ENCODE results near the gene HGFAC. TPM values are rescaled to one million over a fixed set of nuclear protein-coding genes. Genes with fewer than 3 reads are reported as not detected.

HGFAC gene
- total and polyA plus RNA-seq, 10 of the 15 experiments (the other 5 are each of a cell fraction or from before 2014, with no cell fraction given) = 0.38 TPM; not detected in 9

GRCh38 chr4:3449047-3449573 is 7.3 kb downstream of the HGFAC start:
- POLR2A ChIA-PET = no interaction called here
- WGBS (ENCODE audit: insufficient coverage, insufficient replicate concordance, low lambda C conversion rate, missing lambda C conversion rate) = 56% methylated on average over 12 of the region's 21 CpGs
- CTCF ChIA-PET = interaction anchor here (1.0 kb wide), 1 partner anchor 103 kb away, joined by 3 read pairs; no protein-coding TSS in a partner anchor
- no peak for TF ChIP-seq ZNF384 (IDR thresholded peaks at IDR 0.05; ENCODE audit: borderline replicate concordance, low read depth, low read length)
- TF ChIP-seq KDM1A (IDR thresholded peaks at IDR 0.05; ENCODE audit: borderline replicate concordance) = no peak
- no peak for TF ChIP-seq CREM (IDR thresholded peaks at IDR 0.05; ENCODE audit: low read depth)
- no peak for TF ChIP-seq STAT1 (conservative IDR thresholded peaks at IDR 0.05)
- no peak for TF ChIP-seq POLR2AphosphoS5 (IDR thresholded peaks at IDR 0.05; ENCODE audit: low read length)
- TF ChIP-seq BACH1 (IDR thresholded peaks at IDR 0.05; ENCODE audit: borderline replicate concordance) = no peak
- no peak for TF ChIP-seq PAX8 (IDR thresholded peaks at IDR 0.05)
- TF ChIP-seq HCFC1 (IDR thresholded peaks at IDR 0.05; ENCODE audit: low read length) = no peak
- TF ChIP-seq ELK1 (IDR thresholded peaks at IDR 0.05; ENCODE audit: low read depth, low read length) = no peak
- no peak for TF ChIP-seq CBX3 (IDR thresholded peaks at IDR 0.05; ENCODE audit: borderline replicate concordance, low read depth)
- no peak for TF ChIP-seq E2F4 (IDR thresholded peaks at IDR 0.05; ENCODE audit: low read depth, low read length)
- no peak for TF ChIP-seq CHD1 (IDR thresholded peaks at IDR 0.05; ENCODE audit: low read depth, low read length)
- TF ChIP-seq HDAC2 (IDR thresholded peaks at IDR 0.05) = no peak
- no peak for TF ChIP-seq HDAC6 (IDR thresholded peaks at IDR 0.05; ENCODE audit: unreplicated experiment)
- TF ChIP-seq MTA2 (IDR thresholded peaks at IDR 0.05; ENCODE audit: low read depth) = no peak
- TF ChIP-seq RB1 (IDR thresholded peaks at IDR 0.05; ENCODE audit: borderline replicate concordance) = no peak
- TF ChIP-seq NFYB (IDR thresholded peaks at IDR 0.05; ENCODE audit: insufficient read depth, low read depth, low read length) = no peak
- TF ChIP-seq MXI1 (IDR thresholded peaks at IDR 0.05; ENCODE audit: low read depth, low read length) = no peak
- intact Hi-C loops (cut with micrococcal nuclease; ENCODE audit: unreplicated experiment) (no loop called here), in situ Hi-C loops (cut with MboI) (loop anchor here (5.0 to 10.0 kb wide), 2 partner anchors 102 to 344 kb away; no protein-coding TSS in a partner anchor)
- no peak for FAIRE-seq
- Histone ChIP-seq H3K27ac (ENCODE audit: control insufficient read depth, insufficient read depth) (no peak overlapping the region), H3K4me2 (ENCODE audit: control insufficient read depth, insufficient read depth) (no peak overlapping the region), H3K79me2 (ENCODE audit: control insufficient read depth, insufficient read depth, low read length) (no peaks in the 10 kb centered on the region), H3K9me3 (replicated peaks; ENCODE audit: control insufficient read depth, insufficient read depth, low read length) (no peaks in the 10 kb centered on the region), H4K20me1 (ENCODE audit: control insufficient read depth, insufficient read depth) (no peaks in the 10 kb centered on the region), H2AFZ (ENCODE audit: control insufficient read depth, low read depth, low read length) (no peak overlapping the region), H3K9ac (ENCODE audit: control insufficient read depth, insufficient read depth, low read length) (no peak overlapping the region), H3K4me1 (ENCODE audit: control insufficient read depth, insufficient read depth, low read length) (no peaks in the 10 kb centered on the region), H3K4me3 (no peak overlapping the region), H3K36me3 (ENCODE audit: control insufficient read depth in 2 of 2, insufficient read depth in 2 of 2, low read length in 1 of 2) (no peaks in the 10 kb centered on the region), H3K27me3 (replicated peaks in 1 of 2; ENCODE audit: control insufficient read depth in 2 of 2, insufficient read depth in 2 of 2, low read length in 1 of 2) (no peaks in the 10 kb centered on the region)
- RAD21 ChIA-PET (ENCODE audit: unreplicated experiment) = no interaction called here
- SMC1A ChIA-PET (ENCODE audit: uncharacterized antibody, unreplicated experiment) = interaction anchor here (1.2 kb wide), 1 partner anchor 103 kb away, joined by 4 read pairs; no protein-coding TSS in a partner anchor
- ATAC-seq = no peak
- DNase-seq (ENCODE audit: low read depth, low spot score) = no peak
- BruUV-seq (replicated peaks) = no TSS peak

Measured in GM12878 (cell line).